Neuronal stem cell (in vitro differentiated cells): ENCODE measurements around the gene UNC13C.
A peak's percentile ranks its signal among the peaks of the same experiment; 100 is the strongest.

Experiments used
- DNase-seq: peaks from one replicate; pipeline ENCODE4 v3.0.0-alpha.2; 2013; ENCODE audit warnings: low spot score
- H2AFZ ChIP-seq: one replicate; pipeline ENCODE4 v1.6.1; 2013; ENCODE audit warnings: mild to moderate bottlenecking, low read length, inconsistent platforms
- H2AK5ac ChIP-seq: 2 replicates; pipeline ENCODE4 v1.6.1; 2013; ENCODE audit warnings: low read depth, mild to moderate bottlenecking, inconsistent platforms, low read length, moderate library complexity, mixed read lengths
- H2BK120ac ChIP-seq: 2 replicates; pipeline ENCODE4 v1.6.1; 2013; ENCODE audit warnings: low read depth, mild to moderate bottlenecking, inconsistent platforms, low read length, moderate library complexity, mixed read lengths
- H2BK12ac ChIP-seq: one replicate; pipeline ENCODE4 v1.6.1; 2013; ENCODE audit warnings: low read length, inconsistent platforms
- H2BK15ac ChIP-seq: 2 replicates; pipeline ENCODE4 v1.6.1; 2013; ENCODE audit warnings: mild to moderate bottlenecking, low read length, inconsistent platforms, mixed read lengths
- H2BK5ac ChIP-seq: one replicate; pipeline ENCODE4 v1.6.1; 2013; ENCODE audit warnings: inconsistent platforms, mild to moderate bottlenecking, low read length, moderate library complexity
- H3K14ac ChIP-seq: one replicate; pipeline ENCODE4 v1.6.1; 2013; ENCODE audit warnings: low read length, inconsistent platforms
- H3K18ac ChIP-seq: 2 replicates; pipeline ENCODE4 v1.6.1; 2013; ENCODE audit warnings: low read length, inconsistent platforms
- H3K23ac ChIP-seq: 2 replicates; pipeline ENCODE4 v1.6.1; 2013; ENCODE audit warnings: low read depth, mild to moderate bottlenecking, mixed read lengths, low read length, inconsistent platforms; ENCODE audit not compliant: poor library complexity
- H3K27ac ChIP-seq: replicated peaks from 3 replicates; pipeline ENCODE4 v1.5.1; 2013; ENCODE audit warnings: low read length, inconsistent platforms
- H3K27me3 ChIP-seq, 3 experiments: 2 replicates each; pipeline ENCODE4 v1.6.1; 2013; ENCODE audit warnings: low read length in 3 of 3, mild to moderate bottlenecking in 2 of 3, inconsistent platforms in 1 of 3, low read depth in 1 of 3, mixed read lengths in 1 of 3, moderate library complexity in 1 of 3; ENCODE audit not compliant: control insufficient read depth in 3 of 3, insufficient read depth in 3 of 3
- H3K36me3 ChIP-seq, 2 donors: replicated peaks in 1 of 2; 2 replicates each; pipeline ENCODE4 v1.6.1; 2013; ENCODE audit warnings: low read length in 2 of 2; ENCODE audit not compliant: control insufficient read depth in 2 of 2, insufficient read depth in 2 of 2
- H3K4ac ChIP-seq: 2 replicates; pipeline ENCODE4 v1.6.1; 2013; ENCODE audit warnings: inconsistent platforms, mild to moderate bottlenecking, low read length, moderate library complexity
- H3K4me1 ChIP-seq, 2 donors: 1 replicate in 1 of 2; 2 replicates in 1 of 2; pipeline ENCODE4 v1.6.1; 2013; ENCODE audit warnings: low read length in 2 of 2, low read depth in 1 of 2; ENCODE audit not compliant: control insufficient read depth in 2 of 2, insufficient read depth in 1 of 2
- H3K4me2 ChIP-seq: one replicate; pipeline ENCODE4 v1.6.1; 2013; ENCODE audit warnings: mild to moderate bottlenecking, low read length, inconsistent platforms; ENCODE audit not compliant: insufficient read depth, poor library complexity, severe bottlenecking
- H3K4me3 ChIP-seq, 2 donors: 2 replicates each; pipeline ENCODE4 v1.5.1; 2013; ENCODE audit warnings: low read length in 2 of 2, mild to moderate bottlenecking in 2 of 2, inconsistent platforms in 1 of 2, moderate library complexity in 1 of 2
- H3K79me1 ChIP-seq: one replicate; pipeline ENCODE4 v1.6.1; 2013; ENCODE audit warnings: low read depth, mild to moderate bottlenecking, inconsistent platforms, low read length, moderate library complexity
- H3K9ac ChIP-seq: one replicate; pipeline ENCODE4 v1.6.1; 2013; ENCODE audit warnings: mild to moderate bottlenecking, low read depth, low read length, inconsistent platforms; ENCODE audit not compliant: poor library complexity
- H3K9me3 ChIP-seq, 2 donors: replicated peaks in 1 of 2; 2 replicates each; pipeline versions ENCODE3 to v1.6.1; 2013; ENCODE audit warnings: low read length in 2 of 2, mild to moderate bottlenecking in 2 of 2, inconsistent platforms in 1 of 2, low read depth in 1 of 2, mixed read lengths in 1 of 2, moderate library complexity in 1 of 2; ENCODE audit not compliant: control insufficient read depth in 2 of 2, insufficient read depth in 1 of 2
- H4K8ac ChIP-seq: one replicate; pipeline ENCODE4 v1.6.1; 2013; ENCODE audit warnings: low read depth, mild to moderate bottlenecking, inconsistent platforms, low read length, moderate library complexity
- H4K91ac ChIP-seq: one replicate; pipeline ENCODE4 v1.6.1; 2013; ENCODE audit warnings: low read length, low read depth, mild to moderate bottlenecking, inconsistent platforms; ENCODE audit not compliant: poor library complexity
- WGBS, 2 donors: extraction: QIAGEN DNeasy Blood & Tissue Kit; methylation state at CpG; one replicate each; pipeline ENCODE4 v1.1.7; 2013; ENCODE audit warnings: missing lambda C conversion rate in 2 of 2, mixed read lengths in 1 of 2; ENCODE audit not compliant: insufficient read length in 2 of 2, insufficient replicate concordance in 1 of 2; ENCODE audit errors: extremely low coverage in 2 of 2; 5-methylcytosine and 5-hydroxymethylcytosine counted together

The UNC13C gene

GRCh38 chr15:54599386-54599785, 621.1 kb downstream of the UNC13C start:
- no peak overlapping the region for H3K4me3 ChIP-seq
- H3K4me1 ChIP-seq: peaks cover 0 to 11% of the 10 kb centered on the region in 2 donors
- peaks cover 0 to 1% of the 10 kb centered on the region in 2 donors for H3K9me3 ChIP-seq
- H3K18ac ChIP-seq: no peak overlapping the region
- H3K27ac ChIP-seq: no peak overlapping the region
- no peak overlapping the region for H3K14ac ChIP-seq
- H2BK120ac ChIP-seq: no peak overlapping the region
- H2AK5ac ChIP-seq: no peak overlapping the region
- H4K8ac ChIP-seq: no peak overlapping the region
- no peaks in the 10 kb centered on the region for H3K27me3 ChIP-seq
- no peak overlapping the region for H3K4ac ChIP-seq
- H3K23ac ChIP-seq: no peak overlapping the region
- no peak overlapping the region for H2BK12ac ChIP-seq
- H2BK15ac ChIP-seq: no peak overlapping the region
- DNase-seq: no peak
- H3K79me1 ChIP-seq: no peaks in the 10 kb centered on the region
- H3K36me3 ChIP-seq: no peaks in the 10 kb centered on the region
- no peak overlapping the region for H3K9ac ChIP-seq
- no peak overlapping the region for H4K91ac ChIP-seq
- no peak overlapping the region for H2AFZ ChIP-seq
- no CpG with 5 or more reads among the region's 3 CpGs for WGBS, 2 donors
- no peak overlapping the region for H2BK5ac ChIP-seq
- no peak overlapping the region for H3K4me2 ChIP-seq

GRCh38 chr15:54605043-54605442, 626.8 kb downstream of the UNC13C start:
- Histone ChIP-seq H2BK12ac (no peak overlapping the region), H3K36me3 (no peaks in the 10 kb centered on the region), H2AFZ (peak overlapping the region; percentile 29), H3K4me3 (no peak overlapping the region), H3K4ac (no peak overlapping the region), H3K27me3 (peaks cover 0 to 3% (median 0%) of the 10 kb centered on the region in 3 experiments), H3K18ac (no peak overlapping the region), H3K79me1 (no peaks in the 10 kb centered on the region), H3K14ac (no peak overlapping the region), H3K4me1 (peaks cover 0 to 15% of the 10 kb centered on the region in 2 donors), H2BK120ac (no peak overlapping the region), H3K4me2 (no peak overlapping the region), H2BK5ac (no peak overlapping the region), H4K91ac (no peak overlapping the region), H4K8ac (no peak overlapping the region), H3K23ac (no peak overlapping the region), H3K9me3 (no peaks in the 10 kb centered on the region), H3K9ac (no peak overlapping the region), H3K27ac (peak overlapping the region; percentile 16), H2AK5ac (no peak overlapping the region), H2BK15ac (no peak overlapping the region)
- no peak for DNase-seq
- no CpG with 5 or more reads among the region's 2 CpGs for WGBS, 2 donors

DNA sequence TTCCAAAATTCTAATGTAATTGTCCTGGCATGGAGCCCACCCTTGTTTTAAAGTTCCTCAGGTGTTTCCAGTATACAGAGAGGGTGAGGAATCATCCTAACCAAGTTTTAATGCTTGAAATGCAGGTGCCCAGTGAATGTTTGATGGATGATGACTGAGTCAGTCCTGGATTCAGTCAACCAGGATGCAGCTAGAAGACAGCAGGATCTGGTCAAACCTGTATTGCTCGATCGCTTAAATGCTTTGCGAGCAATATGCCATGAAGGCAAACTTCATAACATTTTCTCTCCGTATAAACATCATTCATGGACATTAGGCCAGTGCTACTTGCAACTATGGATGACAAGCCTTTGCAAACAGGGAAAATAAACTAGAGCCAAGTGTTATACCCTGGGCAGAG, 627.3 kb downstream of the UNC13C start:
- no peak overlapping the region for H2AK5ac ChIP-seq
- no CpG with 5 or more reads among the region's 4 CpGs for WGBS, 2 donors

DNA sequence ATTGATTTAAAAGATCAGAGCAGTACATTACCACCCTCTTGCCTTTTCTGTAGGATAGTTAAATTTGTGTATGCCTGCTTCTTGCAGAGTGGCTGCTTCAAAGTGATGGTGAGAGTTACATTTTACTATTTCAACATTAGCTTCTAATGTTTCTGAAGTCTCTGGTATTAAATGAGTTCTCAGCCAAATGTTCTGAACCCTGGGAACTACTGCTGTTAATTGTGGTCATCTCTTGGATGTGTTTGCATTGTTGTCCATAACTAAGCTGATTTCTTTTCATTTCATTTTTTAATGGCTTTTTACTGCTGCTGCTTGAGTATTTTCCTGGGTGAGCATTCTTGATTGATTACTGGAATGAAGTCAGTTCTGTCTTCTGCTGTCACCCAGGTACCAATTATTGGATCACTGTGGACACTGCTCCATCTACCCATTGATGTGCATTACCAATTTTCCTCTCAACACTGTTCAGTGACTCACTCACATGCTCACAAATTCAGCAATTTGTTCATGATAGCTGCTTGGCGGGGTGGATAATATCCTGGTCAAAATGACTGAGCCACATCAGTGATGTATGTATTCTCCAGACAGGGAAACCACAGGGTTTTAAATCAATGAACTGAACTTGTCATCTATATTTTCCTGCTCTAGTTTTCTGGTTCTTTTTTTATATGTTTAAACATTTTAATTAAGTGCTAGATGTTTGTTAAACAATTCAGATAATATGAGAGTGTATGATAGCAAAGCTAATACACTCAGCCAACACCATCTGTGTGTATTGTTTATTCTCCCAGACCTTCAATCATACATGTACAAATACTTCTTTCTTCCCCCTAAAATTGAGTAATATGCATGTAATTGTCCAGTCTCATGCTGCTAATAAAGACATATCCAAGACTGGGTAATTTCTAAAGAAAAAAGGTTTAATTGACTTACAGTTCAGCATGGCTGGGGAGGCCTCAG, 630.9 kb downstream of the UNC13C start:
- H3K27ac ChIP-seq: no peak overlapping the region
- no peak overlapping the region for H3K14ac ChIP-seq
- no peak overlapping the region for H3K23ac ChIP-seq
- H4K91ac ChIP-seq: no peak overlapping the region
- H3K79me1 ChIP-seq: no peaks in the 10 kb centered on the region
- H4K8ac ChIP-seq: no peak overlapping the region
- H3K4me1 ChIP-seq: peaks cover 0 to 4% of the 10 kb centered on the region in 2 donors
- no peak overlapping the region for H2BK5ac ChIP-seq
- H3K27me3 ChIP-seq: peaks cover 0 to 3% (median 0%) of the 10 kb centered on the region in 3 experiments
- DNase-seq: no peak
- H2BK120ac ChIP-seq: no peak overlapping the region
- no peak overlapping the region for H3K4me3 ChIP-seq
- no peak overlapping the region for H2AFZ ChIP-seq
- H3K4me2 ChIP-seq: no peak overlapping the region
- H2AK5ac ChIP-seq: no peak overlapping the region
- WGBS, 2 donors: no CpG with 5 or more reads among the region's 1 CpG
- H3K9me3 ChIP-seq: no peaks in the 10 kb centered on the region
- H3K4ac ChIP-seq: no peak overlapping the region
- H2BK15ac ChIP-seq: no peak overlapping the region
- no peak overlapping the region for H3K18ac ChIP-seq
- H3K9ac ChIP-seq: no peak overlapping the region
- H2BK12ac ChIP-seq: no peak overlapping the region
- no peaks in the 10 kb centered on the region for H3K36me3 ChIP-seq

More for the DNA sequence above, 627.3 kb downstream of the UNC13C start:
- H2BK15ac ChIP-seq: no peak overlapping the region
- H3K27me3 ChIP-seq: peaks cover 0 to 3% (median 0%) of the 10 kb centered on the region in 3 experiments
- H3K79me1 ChIP-seq: no peaks in the 10 kb centered on the region
- no peak overlapping the region for H3K23ac ChIP-seq
- H3K27ac ChIP-seq: no peak overlapping the region
- no peak overlapping the region for H3K4me3 ChIP-seq
- no peak overlapping the region for H2BK12ac ChIP-seq
- no peak overlapping the region for H2BK5ac ChIP-seq
- H3K9me3 ChIP-seq: no peaks in the 10 kb centered on the region
- no peak overlapping the region for H3K9ac ChIP-seq
- H3K4ac ChIP-seq: no peak overlapping the region
- H3K4me2 ChIP-seq: no peak overlapping the region
- H2AFZ ChIP-seq: no peak overlapping the region
- no peak for DNase-seq
- no peak overlapping the region for H3K18ac ChIP-seq
- no peak overlapping the region for H3K14ac ChIP-seq
- H4K8ac ChIP-seq: no peak overlapping the region
- no peak overlapping the region for H2BK120ac ChIP-seq
- H3K36me3 ChIP-seq: no peaks in the 10 kb centered on the region
- H3K4me1 ChIP-seq: peaks cover 0 to 15% of the 10 kb centered on the region in 2 donors
- no peak overlapping the region for H4K91ac ChIP-seq
